Measurements from ENCODE around the gene KAT14. TPM values are rescaled to one million over a fixed set of nuclear protein-coding genes. Genes with fewer than 3 reads are reported as not detected.

The KAT14 gene
- total RNA-seq, 2 experiments from 2014 or later = 8.5 to 9.4 TPM

GRCh38 chr20:18133962-18134361 lies 3.7 kb upstream of the KAT14 start:
- no peak overlapping the region for H3K27ac Mint-ChIP-seq

GRCh38 chr20:18138266-18138582 lies 561 bp downstream of the KAT14 start:
- intact Hi-C loops (cut with DNase I, micrococcal nuclease) = loop anchor here in 1 of 2 experiments (2.0 to 10.0 kb wide), 8 partner anchors 369 to 1914 kb away; partner anchors contain the start of genes CFAP61, CRNKL1, KIF16B and RRBP1
- H3K4me3 Mint-ChIP-seq = peak overlapping the region; percentile 96
- Histone ChIP-seq H3K27ac (ENCODE audit: low read depth in 1 of 2, low read length in 2 of 2) (peak overlapping the region; percentile 42 to 72), H3K4me1 (ENCODE audit: insufficient read depth, low read length) (peaks cover 32% of the 10 kb centered on the region), H3K4me3 (ENCODE audit: low read length) (peak overlapping the region; percentile 81), H3K27me3 (ENCODE audit: control insufficient read depth in 1 of 2, insufficient read depth in 2 of 2, low read length in 2 of 2) (no peaks in the 10 kb centered on the region), H3K9me3 (ENCODE audit: control insufficient read depth in 1 of 2, insufficient read depth in 1 of 2, low read length in 2 of 2) (no peaks in the 10 kb centered on the region), H3K36me3 (ENCODE audit: insufficient read depth, low read length) (peaks cover 12% of the 10 kb centered on the region)
- TF ChIP-seq, protein P1, sequence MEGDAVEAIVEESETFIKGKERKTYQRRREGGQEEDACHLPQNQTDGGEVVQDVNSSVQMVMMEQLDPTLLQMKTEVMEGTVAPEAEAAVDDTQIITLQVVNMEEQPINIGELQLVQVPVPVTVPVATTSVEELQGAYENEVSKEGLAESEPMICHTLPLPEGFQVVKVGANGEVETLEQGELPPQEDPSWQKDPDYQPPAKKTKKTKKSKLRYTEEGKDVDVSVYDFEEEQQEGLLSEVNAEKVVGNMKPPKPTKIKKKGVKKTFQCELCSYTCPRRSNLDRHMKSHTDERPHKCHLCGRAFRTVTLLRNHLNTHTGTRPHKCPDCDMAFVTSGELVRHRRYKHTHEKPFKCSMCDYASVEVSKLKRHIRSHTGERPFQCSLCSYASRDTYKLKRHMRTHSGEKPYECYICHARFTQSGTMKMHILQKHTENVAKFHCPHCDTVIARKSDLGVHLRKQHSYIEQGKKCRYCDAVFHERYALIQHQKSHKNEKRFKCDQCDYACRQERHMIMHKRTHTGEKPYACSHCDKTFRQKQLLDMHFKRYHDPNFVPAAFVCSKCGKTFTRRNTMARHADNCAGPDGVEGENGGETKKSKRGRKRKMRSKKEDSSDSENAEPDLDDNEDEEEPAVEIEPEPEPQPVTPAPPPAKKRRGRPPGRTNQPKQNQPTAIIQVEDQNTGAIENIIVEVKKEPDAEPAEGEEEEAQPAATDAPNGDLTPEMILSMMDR (IDR thresholded peaks at IDR 0.05) = no peak
- ChIA-PET CTCF (interaction anchor here (1.3 to 1.7 kb wide), 3 partner anchors 150 to 455 kb away, joined by 3 to 5 read pairs (median 3); partner anchors contain the start of gene ZNF133), POLR2A (interaction anchor here (0.7 to 2.8 kb wide), 14 partner anchors 9 to 1914 kb away, joined by 3 to 47 read pairs (median 4); partner anchors contain the start of genes BFSP1, CFAP61, CRNKL1 and DZANK1)
- peaks cover 27% of the 10 kb centered on the region for H3K36me3 Mint-ChIP-seq (ENCODE audit: low read depth)
- no peaks in the 10 kb centered on the region for H3K27me3 Mint-ChIP-seq
- DNase-seq = no peak
- peaks cover 33% of the 10 kb centered on the region for H3K4me1 Mint-ChIP-seq (ENCODE audit: low read depth)
- H3K27ac Mint-ChIP-seq = peak overlapping the region; percentile 95
- no peak for ATAC-seq (ENCODE audit: poor library complexity)
- H3K9me3 Mint-ChIP-seq = no peaks in the 10 kb centered on the region

More at GRCh38 chr20:18133962-18134361, 3.7 kb upstream of the KAT14 start:
- H3K4me3 ChIP-seq (ENCODE audit: low read length) = no peak overlapping the region
- no peak for ATAC-seq (ENCODE audit: poor library complexity)
- no peak for DNase-seq
- Mint-ChIP-seq H3K4me1 (ENCODE audit: low read depth) (peaks cover 10% of the 10 kb centered on the region), H3K4me3 (peak overlapping the region; percentile 9), H3K9me3 (no peaks in the 10 kb centered on the region), H3K27me3 (no peaks in the 10 kb centered on the region), H3K36me3 (ENCODE audit: low read depth) (peaks cover 12% of the 10 kb centered on the region)
- POLR2A ChIA-PET = no interaction called here
- peaks cover 16% of the 10 kb centered on the region for H3K4me1 ChIP-seq (ENCODE audit: insufficient read depth, low read length)
- no peak overlapping the region for H3K27ac ChIP-seq (ENCODE audit: low read depth in 1 of 2, low read length in 2 of 2)
- H3K36me3 ChIP-seq (ENCODE audit: insufficient read depth, low read length) = no peaks in the 10 kb centered on the region
- no peaks in the 10 kb centered on the region for H3K9me3 ChIP-seq (ENCODE audit: control insufficient read depth in 1 of 2, insufficient read depth in 1 of 2, low read length in 2 of 2)
- CTCF ChIA-PET = no interaction called here
- intact Hi-C loops (cut with DNase I, micrococcal nuclease) = loop anchor here in 1 of 2 experiments (10.0 kb wide), 2 partner anchors 629 to 1559 kb away; partner anchors contain the start of gene KIF16B
- TF ChIP-seq, protein P1 (IDR thresholded peaks at IDR 0.05) = no peak
- H3K27me3 ChIP-seq (ENCODE audit: control insufficient read depth in 1 of 2, insufficient read depth in 2 of 2, low read length in 2 of 2) = no peaks in the 10 kb centered on the region

DNA sequence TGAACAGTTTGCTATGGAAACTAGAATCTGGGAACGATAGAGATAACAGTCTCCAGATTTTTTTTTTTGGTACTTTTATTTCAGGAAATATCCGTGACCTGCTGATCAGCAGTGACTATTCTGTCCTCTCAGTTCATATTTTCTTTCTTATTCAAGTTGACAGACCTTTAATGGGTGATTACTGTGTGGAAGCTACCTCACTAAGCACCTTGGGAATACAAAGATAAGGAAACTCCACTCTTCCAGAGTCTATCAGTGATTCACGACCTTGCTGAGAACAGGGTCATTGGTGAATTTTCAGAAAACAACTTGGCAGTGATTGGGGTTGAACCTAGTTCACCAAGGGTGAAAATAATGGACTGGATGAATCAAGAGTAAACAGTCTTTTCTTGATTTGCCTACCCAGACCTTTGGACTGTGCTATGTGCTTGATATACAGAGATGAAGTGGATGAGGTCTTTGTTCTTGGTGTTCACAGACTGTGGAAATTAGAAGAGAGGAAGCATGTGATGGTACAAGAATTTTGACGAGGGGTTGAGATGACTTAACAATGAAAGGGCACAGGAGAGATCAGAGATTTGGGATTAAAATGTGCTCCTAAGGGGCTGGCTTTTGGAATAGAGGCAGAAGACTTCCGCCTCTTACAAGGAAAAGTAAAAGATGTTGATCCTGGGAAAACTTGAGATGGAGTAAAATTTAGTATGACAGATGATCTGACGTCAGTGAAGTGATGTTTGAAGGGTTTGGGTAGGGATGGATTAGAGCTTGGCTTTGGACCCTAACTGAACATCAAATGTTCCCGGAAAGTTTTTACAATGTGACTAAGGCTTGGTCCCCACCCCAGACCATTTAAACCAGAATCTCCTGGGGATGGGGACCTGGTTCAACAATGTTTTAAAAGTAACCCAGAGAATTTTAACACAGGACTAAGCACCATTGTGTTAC lies 1.2 kb downstream of the KAT14 start:
- peak overlapping the region; percentile 95 for H3K27ac Mint-ChIP-seq
- DNase-seq (no peak), ATAC-seq (ENCODE audit: poor library complexity) (no peak)
- Histone ChIP-seq H3K27ac (ENCODE audit: low read depth in 1 of 2, low read length in 2 of 2) (no peak overlapping the region), H3K27me3 (ENCODE audit: control insufficient read depth in 1 of 2, insufficient read depth in 2 of 2, low read length in 2 of 2) (no peaks in the 10 kb centered on the region), H3K4me1 (ENCODE audit: insufficient read depth, low read length) (peaks cover 32% of the 10 kb centered on the region), H3K9me3 (ENCODE audit: control insufficient read depth in 1 of 2, insufficient read depth in 1 of 2, low read length in 2 of 2) (no peaks in the 10 kb centered on the region), H3K4me3 (ENCODE audit: low read length) (peak overlapping the region; percentile 81), H3K36me3 (ENCODE audit: insufficient read depth, low read length) (peaks cover 12% of the 10 kb centered on the region)
- peaks cover 31% of the 10 kb centered on the region for H3K36me3 Mint-ChIP-seq (ENCODE audit: low read depth)
- ChIA-PET POLR2A (interaction anchor here (0.7 to 2.8 kb wide), 13 partner anchors 8 to 1913 kb away, joined by 3 to 47 read pairs (median 5); partner anchors contain the start of genes BFSP1, CFAP61, CRNKL1 and DZANK1), CTCF (interaction anchor here (1.3 to 1.7 kb wide), 2 partner anchors 153 to 456 kb away, joined by 3 to 5 read pairs; no protein-coding TSS in a partner anchor)
- TF ChIP-seq, protein P1 (IDR thresholded peaks at IDR 0.05) = no peak
- peaks cover 33% of the 10 kb centered on the region for H3K4me1 Mint-ChIP-seq (ENCODE audit: low read depth)
- H3K27me3 Mint-ChIP-seq = no peaks in the 10 kb centered on the region
- intact Hi-C loops (cut with DNase I, micrococcal nuclease) = loop anchor here in 1 of 2 experiments (2.0 to 10.0 kb wide), 8 partner anchors 368 to 1913 kb away; partner anchors contain the start of genes CFAP61, CRNKL1, KIF16B and RRBP1
- H3K9me3 Mint-ChIP-seq = no peaks in the 10 kb centered on the region
- peak overlapping the region; percentile 96 for H3K4me3 Mint-ChIP-seq
